22Rv1 (cell line): ENCODE results near the gene LRRC38.

Source experiments
- H3K27ac ChIP-seq: fragments of 450-650 bp; 2 replicates; pipeline ENCODE4 v1.5.1; 2017
- ZFX ChIP-seq: fragments of 450-650 bp; IDR thresholded peaks from 2 replicates; pipeline ENCODE4 v1.6.1; 2017; ENCODE audit warnings: antibody characterized with exemption, borderline replicate concordance
- TF ChIP-seq, protein P1 (sequence below): fragments of 450-650 bp; IDR thresholded peaks from 2 replicates; pipeline ENCODE4 v1.5.1; 2017; ENCODE audit warnings: mild to moderate bottlenecking

Gene LRRC38

DNA sequence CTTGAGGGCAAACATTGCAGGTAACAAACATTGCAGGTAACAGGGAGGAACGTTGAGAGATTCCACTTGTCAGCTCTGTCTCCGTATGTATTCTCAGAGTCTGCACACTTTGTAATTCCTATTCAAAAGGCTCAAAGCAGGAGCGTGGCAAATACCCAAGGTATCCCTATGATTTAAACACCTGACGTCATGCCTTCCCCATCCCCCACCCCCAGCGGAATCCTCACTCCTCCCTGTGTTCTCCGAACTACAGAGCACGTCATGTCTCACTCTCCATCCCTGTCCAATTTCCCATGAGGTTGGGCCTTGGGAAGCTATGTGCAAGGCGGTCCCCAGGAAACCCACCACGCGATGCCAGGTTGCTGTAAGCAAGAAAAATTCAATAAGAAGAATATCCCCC is 2.8 kb upstream of the LRRC38 start:
- no peak overlapping the region for H3K27ac ChIP-seq
- TF ChIP-seq, protein P1, sequence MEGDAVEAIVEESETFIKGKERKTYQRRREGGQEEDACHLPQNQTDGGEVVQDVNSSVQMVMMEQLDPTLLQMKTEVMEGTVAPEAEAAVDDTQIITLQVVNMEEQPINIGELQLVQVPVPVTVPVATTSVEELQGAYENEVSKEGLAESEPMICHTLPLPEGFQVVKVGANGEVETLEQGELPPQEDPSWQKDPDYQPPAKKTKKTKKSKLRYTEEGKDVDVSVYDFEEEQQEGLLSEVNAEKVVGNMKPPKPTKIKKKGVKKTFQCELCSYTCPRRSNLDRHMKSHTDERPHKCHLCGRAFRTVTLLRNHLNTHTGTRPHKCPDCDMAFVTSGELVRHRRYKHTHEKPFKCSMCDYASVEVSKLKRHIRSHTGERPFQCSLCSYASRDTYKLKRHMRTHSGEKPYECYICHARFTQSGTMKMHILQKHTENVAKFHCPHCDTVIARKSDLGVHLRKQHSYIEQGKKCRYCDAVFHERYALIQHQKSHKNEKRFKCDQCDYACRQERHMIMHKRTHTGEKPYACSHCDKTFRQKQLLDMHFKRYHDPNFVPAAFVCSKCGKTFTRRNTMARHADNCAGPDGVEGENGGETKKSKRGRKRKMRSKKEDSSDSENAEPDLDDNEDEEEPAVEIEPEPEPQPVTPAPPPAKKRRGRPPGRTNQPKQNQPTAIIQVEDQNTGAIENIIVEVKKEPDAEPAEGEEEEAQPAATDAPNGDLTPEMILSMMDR, result no peak
- TF ChIP-seq ZFX, result no peak

DNA sequence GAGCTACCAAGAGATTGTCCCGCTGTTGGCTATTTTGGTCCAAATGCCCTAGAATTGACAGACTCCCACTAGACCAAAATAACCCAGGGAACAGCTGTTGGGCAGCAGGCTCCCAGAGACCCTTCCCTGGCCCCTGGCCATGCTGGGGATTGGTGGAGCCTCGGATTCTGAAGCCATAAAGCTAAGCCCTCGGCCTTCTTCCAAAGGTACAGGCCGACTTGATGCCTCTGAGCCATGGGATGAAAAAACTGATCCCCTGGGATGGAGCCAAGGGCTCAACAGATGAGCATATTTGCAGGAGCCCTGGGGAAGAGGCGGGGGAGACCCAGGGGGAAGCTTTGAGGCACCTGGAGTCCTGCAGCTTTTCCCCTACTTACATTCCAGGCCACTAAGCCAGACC is 1.0 kb upstream of the LRRC38 start:
- TF ChIP-seq, protein P1, result no peak
- TF ChIP-seq ZFX, result no peak
- no peak overlapping the region for H3K27ac ChIP-seq

DNA sequence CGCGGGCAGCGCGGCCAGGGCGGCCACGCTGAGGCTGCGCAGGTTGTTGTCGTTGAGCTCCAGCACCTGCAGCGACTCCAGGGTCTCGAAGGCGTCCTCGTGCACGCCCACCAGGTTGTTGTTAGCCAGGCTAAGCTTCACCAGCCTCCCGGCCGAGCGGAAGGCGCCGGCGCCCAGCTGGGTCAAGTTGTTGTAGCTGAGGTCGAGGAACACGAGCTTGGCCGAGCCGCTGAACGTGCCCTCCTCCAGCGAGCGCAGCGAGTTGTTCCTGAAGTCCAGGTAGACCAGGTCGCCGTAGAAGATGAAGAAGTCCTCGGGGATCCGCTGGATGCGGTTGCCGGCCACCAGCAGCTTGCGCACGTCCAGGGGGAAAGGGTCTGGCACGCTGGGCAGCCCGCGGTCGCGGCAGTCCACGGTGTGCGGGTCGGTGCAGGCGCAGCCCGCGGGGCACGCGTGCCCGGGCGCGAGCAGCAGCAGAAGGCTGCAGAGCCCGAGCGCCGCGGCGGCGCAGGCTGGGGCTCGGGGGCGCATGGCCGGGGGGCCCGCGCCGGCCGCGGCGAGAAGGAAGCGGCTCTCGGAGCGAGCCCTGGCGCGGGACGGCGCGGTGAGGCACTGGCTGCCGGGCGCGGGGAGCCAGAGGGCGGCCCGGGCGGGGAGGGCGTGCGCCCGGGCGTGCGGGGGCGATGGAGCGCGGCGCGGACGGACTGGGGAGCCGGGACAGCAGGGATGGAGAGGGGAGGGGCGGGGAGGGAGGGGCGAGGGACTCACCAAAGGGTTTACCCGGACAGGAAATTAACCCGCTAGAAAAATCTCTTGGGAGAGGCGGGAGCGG is 524 bp downstream of the LRRC38 start:
- H3K27ac ChIP-seq, result no peak overlapping the region
- no peak for TF ChIP-seq ZFX
- TF ChIP-seq, protein P1, result no peak

DNA sequence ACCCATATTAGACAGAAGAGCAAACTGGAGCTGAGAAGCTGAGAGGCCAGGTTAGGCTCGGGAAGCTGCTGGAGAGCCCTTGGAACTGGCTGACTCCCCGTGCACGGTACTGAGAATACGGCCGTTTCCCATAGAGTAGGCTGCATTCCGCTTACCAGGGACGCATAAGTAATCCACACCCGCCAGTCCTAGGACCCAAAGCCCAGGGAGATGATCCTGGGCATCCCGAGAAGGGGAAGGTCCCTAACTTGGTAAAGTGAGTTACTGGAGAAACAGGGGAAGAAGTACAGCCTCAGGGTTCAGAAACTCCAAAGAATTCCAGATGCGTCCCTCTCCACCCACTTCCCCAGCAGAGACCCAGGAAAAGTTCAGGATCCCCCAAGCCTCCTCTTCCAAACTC is 1.3 kb downstream of the LRRC38 start:
- no peak overlapping the region for H3K27ac ChIP-seq
- TF ChIP-seq ZFX, result no peak
- TF ChIP-seq, protein P1, result no peak

DNA sequence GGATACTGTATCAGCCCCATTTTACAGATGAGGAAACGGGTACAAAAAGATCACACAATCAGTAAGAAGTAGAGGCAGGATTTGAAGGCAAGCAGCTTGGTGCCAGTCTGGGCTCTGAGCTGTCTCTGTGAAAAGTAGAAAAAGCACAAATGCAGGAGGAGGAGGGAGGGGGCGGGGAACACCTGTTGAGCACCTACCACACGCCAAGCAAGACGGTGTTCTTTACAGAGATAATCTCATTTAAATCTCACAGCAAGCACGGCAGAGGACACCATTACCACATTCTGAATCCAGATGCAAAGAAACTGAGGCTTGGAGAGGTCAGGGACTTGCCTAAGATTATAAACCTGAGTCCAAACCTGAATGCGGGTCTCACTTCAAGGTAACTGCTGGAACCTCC is 3.3 kb downstream of the LRRC38 start:
- TF ChIP-seq, protein P1, result no peak
- TF ChIP-seq ZFX, result no peak
- no peak overlapping the region for H3K27ac ChIP-seq

DNA sequence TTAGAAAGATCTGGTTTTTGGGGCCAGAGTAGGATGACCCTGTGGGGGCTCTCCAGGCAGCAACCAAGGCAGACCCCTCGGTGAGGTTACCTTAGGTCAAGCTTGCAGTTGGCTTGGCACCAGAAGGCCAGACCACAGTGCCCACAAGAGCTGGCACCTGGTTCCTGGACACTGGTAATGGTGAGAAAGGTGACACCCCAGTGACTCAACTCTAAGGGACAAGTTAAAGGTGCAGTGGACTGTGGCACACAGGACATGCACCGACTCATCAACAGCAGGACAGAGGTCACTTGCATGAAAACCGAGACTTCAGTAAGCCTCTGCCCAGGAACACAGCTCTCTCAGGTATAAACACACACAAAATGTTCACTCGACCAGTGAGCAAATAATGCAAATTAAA is 6.7 kb downstream of the LRRC38 start:
- TF ChIP-seq, protein P1, result no peak
- TF ChIP-seq ZFX, result no peak
- no peak overlapping the region for H3K27ac ChIP-seq

DNA sequence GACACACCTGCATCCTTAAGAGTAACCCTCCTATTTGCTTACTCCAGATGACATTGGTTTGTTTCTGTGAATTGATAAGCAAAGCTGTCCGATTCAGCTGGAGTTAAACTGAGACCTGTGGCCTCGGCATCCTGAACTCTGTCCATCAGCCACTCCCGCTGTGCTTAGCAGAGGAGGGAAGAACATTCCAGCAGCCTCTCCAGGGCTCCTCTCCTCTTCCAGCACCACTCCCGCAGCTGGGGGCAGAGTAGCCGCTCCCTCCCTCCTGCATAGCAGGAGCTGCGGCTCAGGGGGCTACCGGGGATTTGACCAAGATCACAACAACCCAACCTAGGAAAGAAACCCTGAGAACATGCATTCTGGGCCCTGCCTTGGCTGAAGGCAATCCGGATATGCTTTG is 8.8 kb downstream of the LRRC38 start:
- TF ChIP-seq, protein P1, result no peak
- no peak for TF ChIP-seq ZFX
- no peak overlapping the region for H3K27ac ChIP-seq
